Iris pigment epithelial cell (primary cell): ENCODE measurements around the gene RIOX2.

ENCODE experiments used
- DNase-seq: peaks from one replicate; pipeline ENCODE4 v3.0.0-alpha.2; 2011; ENCODE audit warnings: low read depth

The RIOX2 gene

DNA sequence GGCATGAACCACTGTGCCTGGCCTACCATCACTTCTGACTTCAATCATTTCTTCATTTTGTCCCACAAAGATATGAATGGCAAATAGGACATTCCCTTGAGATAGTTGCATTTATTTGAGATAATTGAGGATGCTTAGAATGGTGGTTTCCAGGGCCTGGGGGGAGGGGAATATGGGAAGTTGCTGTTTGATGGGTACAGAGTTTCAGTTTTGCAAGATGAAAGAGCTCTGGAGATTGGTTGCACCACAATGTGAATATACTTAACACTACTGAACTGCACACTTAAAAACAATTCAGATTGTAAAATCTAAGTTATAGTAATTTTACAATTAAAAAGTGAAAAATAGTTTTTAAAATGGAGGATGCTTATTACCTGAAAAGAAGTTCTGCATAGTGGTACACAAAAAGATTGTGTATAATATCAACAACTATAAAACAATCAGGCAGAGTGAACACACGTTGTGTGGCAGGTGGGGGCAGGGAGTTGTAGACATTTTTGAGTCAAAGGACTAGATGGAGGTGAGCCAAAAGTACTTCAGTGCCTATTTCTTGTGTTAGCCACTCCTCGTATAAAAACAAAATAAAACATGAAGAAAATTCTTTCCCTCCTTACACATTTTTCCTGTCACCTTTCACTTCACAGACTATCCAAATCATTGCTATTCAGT, 18.5 kb upstream of the RIOX2 start:
- DNase-seq: no peak

DNA sequence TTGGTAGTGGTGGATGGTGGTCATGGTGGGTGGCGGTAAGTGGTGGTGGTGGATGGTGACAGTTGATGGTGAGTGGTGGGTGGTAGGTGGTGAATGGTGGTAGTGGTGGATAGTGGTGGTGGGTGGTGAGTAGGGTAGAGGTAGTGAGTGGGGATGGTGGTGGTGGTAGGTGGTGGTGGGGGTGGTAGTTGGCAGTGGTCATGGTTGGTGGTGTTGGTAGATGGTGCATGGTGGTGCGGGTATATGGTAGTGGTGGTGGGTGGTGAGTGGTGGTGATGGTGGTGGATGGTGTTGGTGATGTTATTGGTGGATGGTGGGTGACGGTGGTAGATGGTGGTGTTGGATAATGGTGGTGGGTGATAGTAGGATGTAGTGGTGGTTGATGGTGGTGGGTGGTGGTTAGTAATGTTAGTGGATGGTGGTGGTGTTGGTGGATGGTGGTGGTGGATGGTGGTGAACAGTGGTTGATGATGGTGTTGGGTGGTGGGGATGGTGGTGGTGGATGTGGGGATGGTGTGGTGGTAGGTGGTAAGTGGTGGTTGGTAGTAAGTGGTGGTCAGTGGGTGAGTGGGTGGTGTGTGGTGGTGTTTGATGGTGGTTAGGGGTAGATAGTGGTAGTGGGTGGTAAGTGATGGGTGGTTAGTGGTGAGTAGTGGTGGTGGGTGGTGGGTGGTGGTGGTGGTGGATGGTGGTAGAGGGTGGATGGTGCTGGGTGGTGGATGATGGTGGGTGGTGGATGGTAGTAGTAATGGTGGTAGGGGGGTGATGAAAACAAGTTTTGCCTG, 16.7 kb upstream of the RIOX2 start:
- no peak for DNase-seq

DNA sequence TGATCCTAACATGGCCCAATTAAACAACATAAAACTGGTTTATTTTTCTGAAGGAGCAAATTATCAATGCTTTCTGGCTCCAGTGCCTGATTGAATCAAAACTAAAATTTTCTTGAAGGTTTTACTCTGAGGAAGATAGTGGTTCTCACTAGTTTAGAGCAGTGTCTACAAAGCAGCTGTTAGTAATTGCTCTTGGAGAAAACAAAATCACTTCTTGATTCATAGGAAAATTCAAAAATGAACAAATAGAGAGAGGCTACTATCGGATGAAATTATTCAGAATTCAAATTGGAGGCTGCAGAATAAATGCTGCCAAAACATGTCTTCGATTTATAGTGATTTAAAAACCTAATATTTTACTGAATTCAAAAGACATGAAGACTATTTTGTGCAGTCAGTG, 15.1 kb upstream of the RIOX2 start:
- no peak for DNase-seq

DNA sequence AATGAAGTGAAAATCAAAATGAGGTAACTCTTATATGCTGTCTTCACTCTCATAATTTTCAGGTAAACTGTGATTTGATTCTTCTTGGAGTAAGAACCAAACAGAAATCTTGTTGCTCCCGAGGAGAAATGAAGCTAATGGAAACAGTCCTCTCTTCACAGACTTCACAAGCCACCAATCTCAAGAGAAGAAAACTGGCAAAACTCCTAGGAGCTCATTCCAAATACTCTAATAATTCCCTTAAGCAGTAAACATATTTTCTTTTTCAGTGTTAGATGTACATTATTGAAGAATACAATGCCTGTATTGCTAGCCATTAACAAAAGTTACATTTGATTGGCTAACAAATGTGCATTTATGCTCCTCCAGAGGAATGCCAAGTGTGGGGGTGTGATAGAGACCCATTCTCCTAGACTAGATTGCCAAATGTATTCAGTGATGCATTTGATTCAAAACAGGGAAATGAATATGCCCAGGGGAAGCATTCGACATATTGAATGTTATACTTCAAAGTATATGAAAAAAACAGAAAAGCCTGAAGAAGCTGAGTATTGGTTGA, 11.8 kb upstream of the RIOX2 start:
- no peak for DNase-seq

DNA sequence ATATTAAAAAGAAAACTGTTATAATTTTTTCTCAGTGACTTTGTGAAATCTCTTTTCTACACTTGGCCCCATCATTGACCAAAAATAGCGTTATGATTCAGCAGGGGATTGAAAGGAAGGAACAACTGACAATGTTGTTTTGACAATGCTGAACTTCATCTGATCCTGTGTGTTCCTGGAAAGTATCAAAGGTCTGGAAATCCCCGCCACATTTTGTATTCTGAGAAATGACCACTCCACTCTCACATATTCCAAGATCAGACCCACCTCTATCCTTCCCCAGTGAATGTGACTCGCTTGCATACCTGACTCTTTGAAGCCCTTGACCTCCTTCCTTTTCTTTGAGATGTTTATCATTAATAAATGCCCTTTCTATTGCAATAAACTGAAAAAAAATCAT, 9.7 kb upstream of the RIOX2 start:
- DNase-seq: peak; percentile 81

DNA sequence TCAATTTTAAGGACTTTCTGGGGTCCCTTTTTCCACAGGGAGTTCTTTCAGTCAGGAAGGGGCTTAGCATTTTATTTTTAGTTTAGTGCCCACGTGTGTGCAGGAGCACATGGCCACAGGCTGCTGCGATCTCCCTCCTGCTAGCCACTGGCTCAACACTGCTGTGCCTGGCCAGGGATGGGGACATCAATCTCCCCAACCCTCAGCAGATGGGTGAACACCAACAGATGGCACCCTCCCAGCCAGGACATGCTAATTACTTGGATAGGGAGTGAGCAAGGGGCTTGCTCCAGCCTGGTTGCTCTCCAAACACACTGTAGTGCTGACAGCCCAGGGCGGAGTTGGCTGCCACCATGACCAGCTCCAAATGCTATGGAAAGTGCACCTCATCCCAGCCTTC, 7.4 kb upstream of the RIOX2 start:
- DNase-seq: no peak

DNA sequence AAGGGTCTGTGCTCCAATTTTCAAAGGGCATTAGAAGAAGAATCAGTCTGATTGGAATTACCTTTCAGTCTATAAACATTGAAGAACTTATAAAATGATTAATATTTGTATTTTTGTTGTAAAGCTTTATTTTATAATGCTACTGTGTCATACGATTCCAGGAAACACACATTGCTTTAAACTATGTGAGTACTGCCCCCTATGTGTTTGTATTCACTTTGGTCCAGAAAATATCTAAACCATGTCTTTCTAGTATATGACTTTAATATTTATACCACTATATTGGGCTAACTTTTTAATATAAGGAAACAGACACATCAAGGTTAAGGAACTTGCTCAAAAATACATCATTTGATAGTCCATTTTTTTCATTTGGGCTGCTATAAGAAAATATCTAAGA, 3.2 kb upstream of the RIOX2 start:
- no peak for DNase-seq

DNA sequence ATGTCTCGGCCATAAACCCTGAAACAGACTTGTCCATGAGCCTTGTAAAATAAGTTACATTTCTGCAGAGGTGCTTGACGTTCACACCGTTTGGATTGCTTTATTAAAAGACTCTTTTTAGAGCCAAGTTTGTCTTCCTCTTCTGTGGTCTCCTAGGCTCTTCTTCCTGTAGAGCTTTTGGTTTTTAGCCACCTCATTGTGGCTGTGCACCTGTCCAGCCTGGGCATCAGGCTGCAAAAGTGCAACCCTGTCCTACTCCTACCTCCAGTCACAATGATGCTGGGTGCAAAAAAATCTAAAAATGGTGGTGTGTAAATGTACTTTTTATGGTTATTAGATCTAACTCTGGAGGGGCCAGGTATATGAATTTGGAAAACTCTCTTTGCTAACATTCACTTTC, 2.8 kb upstream of the RIOX2 start:
- no peak for DNase-seq

DNA sequence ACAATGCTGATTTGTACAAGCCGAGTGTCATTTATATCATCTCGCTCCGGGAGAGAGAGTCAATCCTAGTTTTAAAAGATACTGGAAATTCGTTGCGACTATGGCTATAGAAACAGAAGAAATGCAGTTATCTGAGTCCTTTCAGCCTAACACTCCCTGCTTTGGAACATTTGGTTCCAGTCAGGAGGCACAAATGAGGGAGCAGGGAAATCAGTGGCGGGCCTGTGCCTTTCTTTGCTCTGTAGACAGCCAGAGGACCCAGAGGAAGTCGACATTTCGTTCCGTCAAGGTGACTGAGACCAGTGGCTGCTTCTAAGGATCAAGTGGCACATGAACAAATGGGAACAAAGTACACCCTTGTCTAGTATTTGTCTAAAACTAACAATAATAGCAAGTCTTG, 745 bp upstream of the RIOX2 start:
- no peak for DNase-seq

DNA sequence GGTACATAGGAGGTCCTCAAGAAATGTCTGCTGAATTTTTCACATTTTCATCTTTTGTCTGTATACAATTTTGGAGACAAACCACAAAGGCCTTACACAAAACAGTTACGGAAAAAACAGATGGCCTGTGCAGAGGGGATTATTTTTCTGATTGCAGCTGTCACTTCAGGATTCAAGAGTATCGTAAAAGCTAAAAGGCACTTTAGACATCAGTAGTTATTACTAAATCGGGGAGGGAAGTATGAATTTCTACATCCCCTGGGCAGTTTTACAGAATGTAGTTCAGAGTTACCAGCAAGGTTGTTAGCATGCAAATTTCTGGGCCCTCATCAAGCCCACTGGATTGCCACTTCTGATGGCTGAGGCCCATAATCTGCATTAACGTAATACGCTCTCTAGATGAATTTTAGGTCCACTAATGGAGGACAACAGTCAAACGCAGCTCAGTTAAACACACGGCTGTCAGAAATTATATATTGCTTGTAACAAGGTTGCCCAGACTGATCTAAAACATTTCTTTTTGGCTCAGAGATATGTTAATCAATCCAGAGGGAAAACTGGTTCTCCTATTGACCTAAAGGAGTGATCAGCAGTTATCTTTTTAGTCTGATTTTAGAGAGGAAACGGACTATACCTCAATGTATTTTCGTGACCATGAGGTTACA, 1.1 kb downstream of the RIOX2 start:
- DNase-seq: no peak

DNA sequence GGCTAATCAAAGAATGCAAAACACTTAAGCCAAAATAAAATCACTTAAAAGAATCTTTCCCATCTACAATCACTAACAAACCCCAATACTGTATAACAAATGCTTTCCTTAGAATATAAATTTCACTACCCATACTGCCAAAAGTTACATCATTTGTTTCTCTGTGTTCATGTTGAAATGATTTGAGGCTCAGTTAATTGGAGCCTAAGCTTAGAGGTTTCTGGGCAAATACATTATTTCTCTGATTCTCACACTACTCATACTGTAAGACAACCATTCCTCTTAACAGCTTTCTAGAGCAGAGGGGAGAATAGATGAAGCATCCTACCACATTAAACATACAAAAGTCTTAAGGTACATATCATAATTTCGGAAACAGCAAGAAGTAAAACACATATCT, 2.1 kb downstream of the RIOX2 start:
- DNase-seq: no peak

DNA sequence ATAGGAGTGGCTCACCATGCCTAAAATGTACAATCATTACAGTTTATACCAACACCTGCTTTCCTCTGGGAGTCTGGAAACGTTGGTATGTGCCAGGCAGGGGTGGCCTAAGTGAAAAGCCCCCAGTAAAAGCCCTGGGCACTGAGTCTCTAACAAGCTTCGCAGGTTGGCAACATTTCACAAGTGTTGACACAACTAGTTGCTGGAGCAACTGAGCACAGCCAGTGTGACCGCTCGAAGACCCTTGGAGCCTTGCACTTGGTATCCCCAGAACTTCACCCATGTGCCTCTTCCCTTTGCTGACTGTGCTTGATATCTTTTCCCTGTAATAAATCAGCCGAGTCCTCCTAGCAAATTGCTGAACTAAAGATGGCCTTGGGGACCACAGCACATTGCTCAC, 2.7 kb downstream of the RIOX2 start:
- DNase-seq: no peak

DNA sequence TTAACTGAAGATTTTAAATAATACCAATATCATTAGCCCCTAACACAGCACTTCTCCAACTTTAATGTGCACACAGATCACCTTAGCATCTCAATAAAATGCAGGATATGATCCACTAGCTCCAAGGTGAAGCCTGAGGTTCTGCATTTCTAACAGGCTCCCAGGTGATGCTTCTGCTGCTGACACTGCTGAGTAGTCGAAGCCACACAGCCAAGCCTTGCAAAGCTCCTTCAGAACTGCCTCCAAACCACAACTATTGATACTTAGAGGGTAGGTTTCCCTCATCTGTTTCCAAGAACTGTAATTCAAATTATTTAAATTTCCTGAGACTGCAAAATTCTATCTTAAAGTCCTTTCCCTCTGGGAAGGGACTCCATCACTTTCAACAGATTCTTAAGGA, 3.9 kb downstream of the RIOX2 start:
- no peak for DNase-seq

DNA sequence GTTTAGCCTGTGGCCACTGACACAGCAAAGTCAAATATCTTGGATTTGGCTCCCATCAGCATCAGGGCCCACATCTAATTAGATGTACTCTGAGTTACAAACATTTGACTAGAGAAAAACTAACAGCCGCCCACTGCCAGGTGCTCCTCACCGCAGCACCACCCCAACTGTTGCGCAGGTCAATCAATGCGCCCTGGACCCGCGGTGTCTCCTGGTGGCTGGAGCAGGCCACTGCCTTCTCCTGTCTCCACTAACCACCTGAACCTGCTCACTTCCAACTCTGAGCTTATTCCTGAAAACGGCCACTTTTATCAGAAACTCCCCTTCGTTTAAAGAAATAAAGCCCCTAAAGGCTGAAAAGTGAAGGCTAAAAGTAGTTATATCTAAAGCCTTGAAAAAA, 4.3 kb downstream of the RIOX2 start:
- DNase-seq: no peak

DNA sequence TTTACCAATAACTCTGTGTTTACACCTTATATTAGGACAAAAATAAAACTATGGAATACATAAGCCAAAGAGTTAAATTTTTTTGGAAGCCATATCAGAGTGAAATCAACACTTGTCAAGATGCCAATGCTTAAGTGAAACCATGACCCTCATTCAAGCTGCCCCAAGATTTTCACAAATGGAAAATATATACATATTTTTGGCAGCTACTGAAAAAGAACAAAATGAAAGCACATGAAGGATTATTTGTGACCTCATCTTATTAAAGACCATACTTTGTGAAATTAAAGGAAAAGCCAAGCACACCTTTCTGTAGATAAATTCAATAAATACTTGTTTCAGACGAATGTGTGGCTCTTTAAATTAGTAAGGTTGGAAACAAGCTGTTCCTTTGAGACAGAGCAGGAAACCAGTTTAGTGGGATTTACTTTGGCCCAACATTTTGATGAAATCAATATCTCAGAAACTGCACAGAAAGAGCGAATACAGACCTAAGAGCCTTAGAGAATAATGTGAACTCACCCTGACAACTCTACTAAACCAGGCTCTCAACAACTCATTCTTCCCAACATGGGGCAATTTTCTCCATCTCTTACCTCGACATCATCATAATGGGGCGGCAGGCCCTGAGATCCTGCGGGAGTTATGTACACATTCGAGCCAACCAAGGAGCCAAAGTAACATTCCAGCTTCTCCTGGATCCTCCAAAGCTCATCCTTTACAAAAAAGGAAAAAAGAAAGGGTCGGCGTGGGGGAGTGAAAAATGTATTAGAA, 11.1 kb downstream of the RIOX2 start:
- no peak for DNase-seq

DNA sequence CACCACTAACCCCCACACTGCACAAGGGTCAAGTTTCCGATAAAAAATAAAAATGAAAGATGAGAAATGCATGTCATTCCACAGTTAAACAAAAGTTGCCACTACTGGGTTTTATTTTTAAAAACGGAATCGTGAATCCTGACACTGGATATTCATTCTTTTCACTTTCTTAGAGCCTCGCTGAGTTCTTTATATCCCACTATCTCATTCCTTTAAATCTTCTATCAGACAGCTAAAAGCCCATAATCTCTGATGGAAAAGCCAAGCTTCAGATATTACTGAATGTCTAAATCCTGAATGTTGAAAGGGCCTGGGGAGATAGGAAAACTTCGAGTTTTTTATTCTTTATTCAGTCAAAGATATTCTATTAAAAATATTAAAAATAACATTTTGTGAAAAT, 11.7 kb downstream of the RIOX2 start:
- no peak for DNase-seq

DNA sequence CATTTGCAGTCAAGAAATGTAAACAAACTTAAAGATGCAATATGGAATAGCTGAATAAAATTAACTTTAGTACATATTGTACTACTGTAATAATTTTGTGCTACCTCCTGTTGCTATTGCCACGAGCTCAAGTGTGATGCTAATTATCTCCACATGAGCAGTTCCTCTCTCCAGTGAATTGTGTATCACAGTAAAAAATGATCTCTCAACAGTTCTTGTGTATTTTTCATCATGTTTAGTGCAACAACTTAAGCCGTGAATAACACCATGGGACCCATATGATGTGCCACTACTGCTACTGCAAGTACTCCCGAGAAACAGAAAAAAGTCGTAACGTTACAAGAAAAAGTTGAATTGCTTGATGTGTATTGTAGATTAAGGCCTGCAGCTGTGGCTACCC, 12.4 kb downstream of the RIOX2 start:
- DNase-seq: no peak

DNA sequence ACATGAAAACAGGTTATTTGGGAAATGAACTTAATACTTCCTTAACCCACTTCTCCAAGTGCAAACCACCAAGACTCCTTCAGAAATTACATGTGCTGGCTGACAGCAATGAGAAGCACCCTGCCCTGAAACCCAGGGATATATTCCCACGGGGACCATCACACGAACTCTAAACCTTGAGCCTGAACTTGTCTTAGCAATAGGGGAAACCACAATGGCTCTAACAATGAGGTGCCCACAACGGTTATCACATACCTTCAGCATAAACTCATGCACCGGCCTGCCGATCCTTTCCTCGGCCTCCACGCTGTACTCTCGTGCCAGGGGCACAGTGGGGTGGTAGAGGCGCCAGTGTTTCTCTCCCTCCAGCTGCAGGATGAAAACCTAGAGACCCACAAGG, 13.4 kb downstream of the RIOX2 start:
- DNase-seq: no peak

DNA sequence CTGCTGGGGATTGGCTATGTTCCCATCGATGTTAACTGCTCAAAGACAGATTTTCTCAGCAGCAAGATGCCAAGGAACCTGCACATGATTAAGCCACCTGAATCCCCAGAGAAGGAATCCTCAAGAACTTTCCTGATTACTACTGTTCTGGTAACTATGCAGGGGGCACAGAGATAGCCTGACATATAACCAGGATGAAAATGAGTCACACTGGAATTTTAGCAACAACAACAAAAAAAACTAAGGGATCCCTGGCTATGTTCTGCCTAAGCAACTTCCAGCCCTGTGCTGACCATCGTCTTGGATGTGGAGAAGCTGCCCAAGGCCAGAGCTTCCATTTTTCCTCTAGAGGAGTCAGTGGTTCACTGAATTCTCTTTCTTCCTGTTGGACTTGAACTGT, 13.8 kb downstream of the RIOX2 start:
- DNase-seq: peak; percentile 43

DNA sequence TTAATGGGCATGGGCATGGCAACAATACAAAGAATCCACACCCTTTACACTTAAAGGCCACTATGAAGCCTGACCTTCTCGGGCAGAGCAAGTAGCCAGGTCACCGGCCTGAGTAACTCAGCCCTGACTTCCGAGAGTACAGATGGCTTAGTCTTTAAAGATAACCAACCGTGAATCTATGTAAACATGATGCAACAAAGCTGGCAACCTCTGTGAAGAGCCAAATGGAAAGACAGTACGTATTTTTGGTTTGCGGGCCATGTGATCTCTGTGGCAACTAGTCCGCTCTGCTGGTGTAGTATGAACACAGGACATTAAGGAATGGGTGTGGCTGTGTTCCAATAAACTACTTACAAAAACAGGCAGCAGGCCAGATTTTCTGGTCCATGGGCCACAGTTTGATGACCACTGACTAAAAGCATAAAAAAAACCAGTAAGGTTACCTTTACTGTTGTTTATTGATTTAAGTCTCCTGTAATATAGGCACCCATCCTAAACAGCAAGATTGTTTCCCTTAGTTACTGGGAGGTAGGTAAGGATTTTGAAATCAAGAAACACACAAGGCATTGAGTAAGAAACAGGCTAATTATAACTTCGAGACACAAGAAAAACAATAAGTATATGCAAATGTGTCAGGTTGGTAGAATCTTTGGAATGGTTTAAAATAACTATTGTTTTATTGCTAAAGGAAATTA, 14.5 kb downstream of the RIOX2 start:
- DNase-seq: peak; percentile 62

DNA sequence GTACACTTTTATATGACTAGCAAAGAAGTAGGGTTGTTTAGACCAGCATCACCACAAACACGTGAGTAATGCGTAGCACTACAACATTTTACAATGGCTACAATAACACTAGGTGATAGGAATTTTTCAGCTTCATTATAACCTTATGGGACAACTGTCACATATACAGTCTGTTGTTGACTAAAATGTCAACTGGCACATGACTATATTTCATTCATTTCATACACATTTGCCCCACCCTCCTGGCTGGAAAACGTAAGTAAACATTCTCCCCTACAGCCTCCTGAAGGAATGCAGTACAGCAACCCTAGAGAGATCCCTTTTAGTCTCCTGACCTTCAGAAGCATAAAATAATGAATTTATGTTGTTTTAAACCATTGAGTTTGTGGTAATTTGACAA, 16.2 kb downstream of the RIOX2 start:
- no peak for DNase-seq
